HL-60/S4 (cell line): Measurements from ENCODE around the gene NUDT4B.
"Not testable (repeated sequence)": the region's sequence is repeated elsewhere in the genome, so short reads cannot be mapped to it uniquely, and the experiment has no call there.

Experiments used
- in situ Hi-C: fragments of 300-500 bp; cut with MboI; formaldehyde crosslinking; loops from 2 replicates; pipeline ENCODE4 v1.14.3; 2022; ENCODE audit warnings: low sequenced_read_pairs

Gene NUDT4B

DNA sequence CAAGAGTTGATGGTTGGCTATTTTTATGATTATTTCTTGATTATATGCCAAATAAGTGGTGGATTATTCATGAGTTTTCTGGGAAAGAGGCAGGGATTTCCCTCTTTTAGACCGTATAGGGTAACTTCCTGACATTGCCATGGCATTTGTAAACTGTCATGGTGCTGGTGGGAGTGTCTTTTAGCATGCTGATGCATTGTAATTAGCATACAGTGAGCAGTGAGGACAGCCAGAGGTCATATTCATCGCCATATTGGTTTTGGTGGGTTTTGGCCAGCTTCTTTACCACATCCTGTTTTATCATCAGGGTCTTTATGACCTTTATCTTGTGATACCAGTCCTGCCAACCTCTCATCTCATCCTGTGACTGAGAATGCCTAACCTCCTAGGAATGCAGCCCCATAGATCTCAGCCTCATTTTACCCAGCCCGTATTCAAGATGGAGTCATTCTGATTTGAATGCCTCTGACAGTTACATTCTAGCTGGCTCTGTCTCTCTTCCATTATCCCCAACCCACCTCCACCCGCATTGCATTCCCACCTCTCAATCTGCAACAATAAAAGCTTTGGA lies 45.3 kb downstream of the NUDT4B start:
- in situ Hi-C loops, result not testable (repeated sequence)
